Activated CD4-positive, alpha-beta memory T cell treated with anti-CD3 and anti-CD28 coated beads, Interleukin-2, amount 10 ng/mL, durations not matched to agents 7 days and 5 days (primary cell): Measurements from ENCODE around the gene ARHGAP26. TPM values are rescaled to one million over a fixed set of nuclear protein-coding genes. Genes with fewer than 3 reads are reported as not detected.
A peak's percentile ranks its signal among the peaks of the same experiment; 100 is the strongest.

ENCODE experiments used
- CTCF ChIA-PET: fragments of 350-600 bp; sonication (Branson Sonifier 250); formaldehyde crosslinking; loops from one replicate; lab custom pipeline; 2021; ENCODE audit warnings: antibody characterized with exemption, inconsistent platforms; lab: Charles Lee
- POLR2A ChIA-PET: fragments of 350-600 bp; sonication (Branson Sonifier 250); formaldehyde crosslinking; loops from one replicate; lab custom pipeline; 2021; ENCODE audit warnings: antibody characterized with exemption; lab: Charles Lee
- DNase-seq: peaks from one replicate; pipeline ENCODE4 v3.0.0-alpha.2; 2020
- H3K27ac Mint-ChIP-seq: one replicate; pipeline ENCODE4 v1.8.0; 2021; ENCODE audit warnings: mild to moderate bottlenecking, mixed read lengths
- H3K27me3 Mint-ChIP-seq: one replicate; pipeline ENCODE4 v1.8.0; 2021; ENCODE audit warnings: mixed read lengths
- H3K36me3 Mint-ChIP-seq: one replicate; pipeline ENCODE4 v1.8.0; 2021; ENCODE audit warnings: low read depth, mixed read lengths
- H3K4me1 Mint-ChIP-seq: one replicate; pipeline ENCODE4 v1.8.0; 2021; ENCODE audit warnings: mixed read lengths
- H3K4me3 Mint-ChIP-seq: one replicate; pipeline ENCODE4 v1.8.0; 2021; ENCODE audit warnings: mild to moderate bottlenecking, mixed read lengths
- H3K9me3 Mint-ChIP-seq: one replicate; pipeline ENCODE4 v1.8.0; 2021; ENCODE audit warnings: mixed read lengths
- total RNA-seq, 2 experiments: library from RNA; stranded (reverse); gene quantifications; one replicate each; pipeline ENCODE4 v1.2.3, GENCODE V29; 2021

ARHGAP26 gene
- total RNA-seq, 2 experiments from 2014 or later = 14.8 to 17.1 TPM

DNA sequence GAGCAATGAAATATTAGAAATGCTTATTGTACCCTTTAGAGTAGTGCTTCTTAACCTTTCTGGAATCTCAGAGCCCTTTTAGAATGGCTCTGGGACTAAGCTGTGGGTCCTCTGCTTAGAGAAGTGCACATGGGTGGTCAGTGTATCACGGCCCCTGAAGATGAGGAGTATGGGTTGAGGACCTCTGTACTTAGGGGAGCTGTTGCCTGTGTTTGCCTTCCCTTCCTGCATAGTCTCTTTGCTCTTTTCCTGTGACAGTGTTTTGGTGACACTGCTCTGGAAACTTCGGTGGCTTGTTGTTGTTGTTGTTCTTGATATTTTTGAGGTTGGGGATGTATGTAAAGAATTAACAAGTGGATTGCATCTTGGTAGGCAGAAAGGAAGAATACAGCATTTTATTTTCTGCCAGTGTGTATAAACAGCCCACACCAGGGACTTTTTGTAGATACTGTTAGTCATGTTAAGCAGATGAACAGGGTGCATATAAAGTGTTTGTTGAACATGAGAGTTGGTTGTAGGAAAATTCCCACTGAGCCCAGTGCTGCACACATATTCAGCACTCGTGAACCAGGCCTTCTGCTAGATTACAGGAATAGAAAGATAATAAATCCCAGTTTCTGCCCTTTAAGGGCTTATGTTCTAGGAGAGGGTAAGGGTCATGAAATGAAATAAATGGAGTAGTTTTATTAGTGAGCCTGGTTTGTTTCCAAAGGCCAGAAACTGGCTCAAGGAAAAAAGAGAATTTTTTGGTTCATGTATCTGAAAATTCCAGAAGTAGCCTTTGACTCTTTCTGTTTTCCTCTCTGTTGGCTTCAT is 199.7 kb downstream of the ARHGAP26 start:
- Mint-ChIP-seq H3K36me3 (peaks cover 10% of the 10 kb centered on the region), H3K9me3 (peaks cover 1% of the 10 kb centered on the region), H3K4me1 (peaks cover 35% of the 10 kb centered on the region), H3K27ac (peak overlapping the region; percentile 18), H3K27me3 (no peaks in the 10 kb centered on the region), H3K4me3 (no peak overlapping the region)
- no peak for DNase-seq
- POLR2A ChIA-PET = interaction anchor here (1.0 kb wide), 1 partner anchor 33 kb away, joined by 4 read pairs; no protein-coding TSS in a partner anchor
- CTCF ChIA-PET = interaction anchor here (1.1 kb wide), 1 partner anchor 33 kb away, joined by 3 read pairs; no protein-coding TSS in a partner anchor

DNA sequence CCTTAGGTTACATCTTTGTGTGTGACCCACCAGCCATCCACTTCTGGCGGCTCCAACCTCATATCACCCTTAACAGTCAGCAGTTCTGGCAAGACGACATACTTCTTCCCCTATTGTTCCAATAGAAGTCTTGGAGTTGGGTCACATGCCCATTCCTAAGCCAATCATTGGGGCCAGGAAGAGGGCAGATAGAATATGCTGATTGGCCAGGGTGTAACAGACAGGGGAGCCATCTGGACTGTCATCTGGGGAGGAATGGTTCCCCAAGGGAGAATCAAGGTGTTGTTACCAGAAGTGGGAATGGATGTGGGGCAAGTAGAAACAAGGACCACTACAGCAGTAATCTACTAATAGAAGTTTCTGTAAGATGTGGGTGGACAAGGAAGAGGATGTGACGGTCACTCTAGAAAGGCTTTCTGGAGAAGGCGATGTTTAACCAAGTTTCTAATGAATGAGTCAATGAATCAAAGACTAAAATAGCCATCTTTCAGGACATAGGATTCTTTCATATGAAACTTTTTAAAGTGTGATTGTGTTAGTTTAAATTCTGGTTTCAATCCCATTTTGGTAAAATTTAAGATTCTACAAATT is 200.4 kb downstream of the ARHGAP26 start:
- peak overlapping the region; percentile 18 for H3K27ac Mint-ChIP-seq
- CTCF ChIA-PET = interaction anchor here (1.3 kb wide), 1 partner anchor 32 kb away, joined by 3 read pairs; no protein-coding TSS in a partner anchor
- peaks cover 37% of the 10 kb centered on the region for H3K4me1 Mint-ChIP-seq
- no peak overlapping the region for H3K4me3 Mint-ChIP-seq
- peaks cover 3% of the 10 kb centered on the region for H3K9me3 Mint-ChIP-seq
- no peak for DNase-seq
- no peaks in the 10 kb centered on the region for H3K27me3 Mint-ChIP-seq
- peaks cover 12% of the 10 kb centered on the region for H3K36me3 Mint-ChIP-seq
- POLR2A ChIA-PET = no interaction called here

DNA sequence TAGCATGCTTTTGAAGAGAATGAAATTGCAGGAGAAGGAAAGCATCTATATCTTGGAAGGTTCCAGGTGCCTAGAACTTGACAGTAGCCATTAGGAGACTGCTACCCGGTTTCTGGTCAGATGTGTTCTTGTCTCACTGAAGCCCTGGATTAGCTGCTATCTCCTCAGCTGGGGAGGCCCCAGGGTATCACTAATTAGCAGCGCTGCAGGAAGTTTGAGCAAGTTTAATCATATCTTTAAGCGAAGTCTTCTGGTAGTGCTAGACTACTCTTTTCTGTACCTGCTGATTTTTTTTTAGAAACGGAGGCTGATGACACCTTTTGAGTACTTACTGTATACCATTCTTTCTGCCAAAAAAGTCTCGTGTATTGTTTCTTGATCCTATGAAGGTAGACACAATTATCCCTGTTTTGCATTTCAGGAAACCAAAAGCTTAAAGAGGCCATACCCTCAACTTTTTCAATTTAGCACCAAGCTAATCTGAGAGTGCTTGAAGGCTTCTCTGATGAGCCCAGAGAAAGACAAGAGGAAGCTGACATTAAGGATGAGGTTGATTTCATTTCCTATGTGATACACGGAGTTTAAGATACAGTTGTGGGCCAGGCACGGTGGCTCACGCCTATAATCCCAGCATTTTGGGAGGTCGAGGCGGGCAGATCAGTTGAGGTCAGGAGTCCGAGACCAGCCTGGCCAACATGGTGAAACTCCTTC is 201.3 kb downstream of the ARHGAP26 start:
- Mint-ChIP-seq H3K27me3 (no peaks in the 10 kb centered on the region), H3K36me3 (peaks cover 17% of the 10 kb centered on the region), H3K9me3 (peaks cover 3% of the 10 kb centered on the region), H3K4me3 (no peak overlapping the region), H3K27ac (peak overlapping the region; percentile 62), H3K4me1 (peaks cover 44% of the 10 kb centered on the region)
- ChIA-PET CTCF (interaction anchor here (1.3 kb wide), 1 partner anchor 33 kb away, joined by 3 read pairs; no protein-coding TSS in a partner anchor), POLR2A (no interaction called here)
- DNase-seq = no peak

DNA sequence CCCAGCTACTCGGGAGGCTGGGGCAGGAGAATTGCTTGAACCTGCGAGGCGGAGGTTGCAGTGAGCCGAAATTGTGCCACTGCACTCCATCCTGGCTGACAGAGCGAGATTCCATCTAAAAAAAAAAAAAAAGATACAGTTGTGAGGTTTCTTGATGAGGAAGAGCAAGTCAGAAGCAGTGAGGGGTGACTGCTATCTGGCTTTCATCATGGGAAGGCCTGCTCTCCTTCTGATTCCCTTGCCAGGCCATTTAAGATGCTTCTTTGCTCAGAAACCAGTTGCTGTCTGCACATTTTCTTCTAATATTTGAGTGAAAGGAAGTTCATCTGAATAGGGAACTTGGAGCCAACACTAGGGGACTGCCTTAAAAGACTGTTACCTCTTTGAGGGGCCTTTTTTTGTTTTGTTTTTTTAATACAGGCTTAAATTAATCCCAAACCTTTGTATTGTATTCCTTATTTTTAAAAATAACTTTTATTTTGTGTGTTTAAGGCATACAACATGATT is 201.9 kb downstream of the ARHGAP26 start:
- H3K36me3 Mint-ChIP-seq = peaks cover 17% of the 10 kb centered on the region
- ChIA-PET POLR2A (interaction anchor here (1.0 kb wide), 1 partner anchor 26 kb away, joined by 3 read pairs; no protein-coding TSS in a partner anchor), CTCF (interaction anchor here (1.3 kb wide), 1 partner anchor 34 kb away, joined by 3 read pairs; no protein-coding TSS in a partner anchor)
- H3K27me3 Mint-ChIP-seq = no peaks in the 10 kb centered on the region
- peaks cover 3% of the 10 kb centered on the region for H3K9me3 Mint-ChIP-seq
- H3K27ac Mint-ChIP-seq = peak overlapping the region; percentile 62
- DNase-seq = no peak
- H3K4me1 Mint-ChIP-seq = peaks cover 50% of the 10 kb centered on the region
- no peak overlapping the region for H3K4me3 Mint-ChIP-seq

DNA sequence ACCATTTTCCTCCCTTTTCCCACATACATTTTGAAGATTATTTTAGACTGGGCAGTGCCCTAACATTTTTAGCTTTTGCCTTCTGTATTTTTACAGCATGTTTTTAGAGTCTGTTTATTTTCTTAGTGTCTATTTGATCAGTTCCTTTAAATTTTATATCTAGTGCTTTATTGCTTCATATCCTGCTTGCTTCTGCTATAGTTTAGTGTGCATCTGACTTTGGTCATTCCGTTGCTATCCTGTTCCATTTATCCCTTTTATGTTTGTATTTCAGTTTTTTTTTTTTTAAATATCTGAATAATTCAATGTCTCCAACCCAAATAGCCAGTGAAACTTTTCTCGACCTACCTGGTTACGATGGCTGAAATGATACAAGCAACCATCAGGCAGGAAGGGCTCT is 203.8 kb downstream of the ARHGAP26 start:
- H3K9me3 Mint-ChIP-seq = peaks cover 3% of the 10 kb centered on the region
- H3K4me1 Mint-ChIP-seq = peaks cover 68% of the 10 kb centered on the region
- CTCF ChIA-PET = interaction anchor here (2.2 kb wide), 1 partner anchor 28 kb away, joined by 9 read pairs; no protein-coding TSS in a partner anchor
- POLR2A ChIA-PET = no interaction called here
- no peaks in the 10 kb centered on the region for H3K27me3 Mint-ChIP-seq
- H3K4me3 Mint-ChIP-seq = no peak overlapping the region
- peaks cover 18% of the 10 kb centered on the region for H3K36me3 Mint-ChIP-seq
- no peak overlapping the region for H3K27ac Mint-ChIP-seq
- DNase-seq = no peak

DNA sequence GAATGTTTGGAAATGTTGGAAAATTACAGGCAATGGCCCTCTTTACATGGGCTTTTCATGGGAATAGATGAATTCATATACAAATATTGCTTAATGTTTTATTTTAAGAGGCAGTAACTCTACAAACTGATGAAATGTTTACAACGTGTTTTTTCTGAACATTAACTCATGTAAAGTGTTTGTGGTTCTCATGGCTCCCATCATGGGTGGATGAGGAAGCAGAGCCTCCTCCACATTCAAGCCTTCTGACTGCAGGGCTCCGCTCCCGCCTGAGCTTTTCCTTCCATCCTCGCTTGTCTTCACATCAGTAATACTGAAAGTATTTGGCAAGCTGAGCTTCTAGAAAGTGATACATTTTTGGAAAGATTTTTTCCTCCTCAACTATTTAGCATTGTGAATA is 204.2 kb downstream of the ARHGAP26 start:
- peaks cover 3% of the 10 kb centered on the region for H3K9me3 Mint-ChIP-seq
- H3K27ac Mint-ChIP-seq = no peak overlapping the region
- POLR2A ChIA-PET = no interaction called here
- DNase-seq = no peak
- no peak overlapping the region for H3K4me3 Mint-ChIP-seq
- H3K36me3 Mint-ChIP-seq = peaks cover 19% of the 10 kb centered on the region
- no peaks in the 10 kb centered on the region for H3K27me3 Mint-ChIP-seq
- CTCF ChIA-PET = interaction anchor here (2.2 kb wide), 1 partner anchor 28 kb away, joined by 9 read pairs; no protein-coding TSS in a partner anchor
- peaks cover 72% of the 10 kb centered on the region for H3K4me1 Mint-ChIP-seq

DNA sequence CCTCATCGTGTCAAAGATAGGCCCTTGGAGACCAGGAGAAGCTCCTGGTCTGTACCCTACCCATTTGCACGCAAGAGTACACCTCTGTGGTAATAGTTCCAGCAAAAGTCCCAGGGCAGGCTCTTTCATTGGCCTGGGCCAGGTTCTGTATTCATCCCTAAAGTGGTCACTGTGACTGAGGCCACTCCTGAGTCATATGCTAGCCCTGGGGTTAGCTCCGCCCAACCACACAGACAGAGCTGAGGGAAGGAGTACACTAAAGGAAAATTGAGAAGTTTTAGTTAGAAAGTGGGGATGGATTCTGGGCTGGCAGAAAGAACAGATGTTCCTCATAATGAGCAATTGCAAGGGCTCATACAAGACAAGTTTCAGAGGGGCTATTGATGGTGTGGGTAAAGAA is 206.7 kb downstream of the ARHGAP26 start:
- peaks cover 21% of the 10 kb centered on the region for H3K36me3 Mint-ChIP-seq
- H3K9me3 Mint-ChIP-seq = peaks cover 3% of the 10 kb centered on the region
- H3K4me1 Mint-ChIP-seq = peaks cover 75% of the 10 kb centered on the region
- no peaks in the 10 kb centered on the region for H3K27me3 Mint-ChIP-seq
- ChIA-PET CTCF (interaction anchor here (1.1 kb wide), 1 partner anchor 27 kb away, joined by 4 read pairs; no protein-coding TSS in a partner anchor), POLR2A (interaction anchor here (0.8 to 1.2 kb wide), 3 partner anchors 26 to 48 kb away, joined by 3 to 15 read pairs (median 4); no protein-coding TSS in a partner anchor)
- no peak for DNase-seq
- H3K4me3 Mint-ChIP-seq = no peak overlapping the region
- peak overlapping the region; percentile 97 for H3K27ac Mint-ChIP-seq

DNA sequence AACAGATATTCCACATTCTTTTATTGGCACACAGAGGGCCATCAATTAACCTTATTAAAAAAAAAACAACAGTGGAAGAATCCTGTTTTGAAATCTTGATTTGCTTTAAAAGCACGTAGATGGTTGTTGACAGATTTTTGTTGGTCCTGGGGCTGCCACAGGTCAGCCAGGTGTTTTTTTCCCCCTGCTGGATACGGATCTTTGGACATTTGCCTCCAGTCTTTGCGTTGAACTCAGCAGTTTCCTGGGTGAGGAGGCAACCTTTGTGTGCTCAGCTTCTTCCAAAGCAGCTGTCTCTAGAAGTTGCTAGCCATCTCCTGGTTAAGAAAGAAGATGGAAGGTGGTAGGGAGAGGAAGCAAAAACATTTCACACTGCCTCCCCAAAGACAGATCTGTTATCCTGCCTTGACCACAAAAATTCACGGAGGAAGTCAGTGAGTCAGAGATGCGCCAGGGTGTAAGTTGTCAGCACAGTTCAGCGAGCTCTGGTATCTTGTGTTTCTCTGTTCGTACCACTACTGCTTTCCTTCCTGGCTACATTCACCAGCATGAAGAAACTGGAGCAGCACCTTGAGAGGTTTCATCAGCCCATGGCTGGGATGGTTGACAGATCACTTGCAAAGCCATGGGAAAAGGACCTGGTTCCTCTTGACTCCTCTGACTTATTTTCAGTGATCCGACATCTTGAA is 207.3 kb downstream of the ARHGAP26 start:
- peak overlapping the region; percentile 97 for H3K27ac Mint-ChIP-seq
- peaks cover 21% of the 10 kb centered on the region for H3K36me3 Mint-ChIP-seq
- peaks cover 77% of the 10 kb centered on the region for H3K4me1 Mint-ChIP-seq
- peaks cover 3% of the 10 kb centered on the region for H3K9me3 Mint-ChIP-seq
- POLR2A ChIA-PET = interaction anchor here (0.8 to 1.2 kb wide), 3 partner anchors 25 to 49 kb away, joined by 3 to 15 read pairs (median 4); no protein-coding TSS in a partner anchor
- CTCF ChIA-PET = interaction anchor here (1.0 to 1.1 kb wide), 2 partner anchors 26 to 32 kb away, joined by 3 to 4 read pairs; no protein-coding TSS in a partner anchor
- peak overlapping the region; percentile 41 for H3K4me3 Mint-ChIP-seq
- H3K27me3 Mint-ChIP-seq = no peaks in the 10 kb centered on the region
- peak; percentile 64 for DNase-seq

DNA sequence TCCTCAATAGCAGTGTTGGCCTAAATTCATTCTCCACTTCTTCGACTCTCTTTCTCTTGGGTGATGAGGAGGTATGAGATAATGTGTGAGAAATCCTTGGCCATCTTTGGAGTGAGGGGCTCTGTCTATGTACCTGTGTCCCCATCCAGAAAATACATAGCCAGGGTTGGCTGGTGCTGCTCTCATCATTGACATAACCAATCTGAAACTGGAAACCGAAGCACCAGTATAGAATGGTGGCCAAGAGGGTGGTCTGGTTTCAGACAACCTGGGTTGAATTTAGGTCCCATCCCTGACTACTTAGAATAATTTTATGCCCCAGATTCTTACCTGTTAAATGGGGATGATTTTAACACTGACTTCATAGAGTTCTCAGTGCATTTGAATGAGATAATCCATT is 208.1 kb downstream of the ARHGAP26 start:
- Mint-ChIP-seq H3K4me1 (peaks cover 80% of the 10 kb centered on the region), H3K27me3 (no peaks in the 10 kb centered on the region), H3K36me3 (peaks cover 21% of the 10 kb centered on the region), H3K27ac (peak overlapping the region; percentile 97), H3K4me3 (peak overlapping the region; percentile 5), H3K9me3 (peaks cover 3% of the 10 kb centered on the region)
- POLR2A ChIA-PET = interaction anchor here (1.2 kb wide), 2 partner anchors 24 to 31 kb away, joined by 4 to 15 read pairs; no protein-coding TSS in a partner anchor
- no peak for DNase-seq
- CTCF ChIA-PET = interaction anchor here (1.0 kb wide), 1 partner anchor 31 kb away, joined by 3 read pairs; no protein-coding TSS in a partner anchor

DNA sequence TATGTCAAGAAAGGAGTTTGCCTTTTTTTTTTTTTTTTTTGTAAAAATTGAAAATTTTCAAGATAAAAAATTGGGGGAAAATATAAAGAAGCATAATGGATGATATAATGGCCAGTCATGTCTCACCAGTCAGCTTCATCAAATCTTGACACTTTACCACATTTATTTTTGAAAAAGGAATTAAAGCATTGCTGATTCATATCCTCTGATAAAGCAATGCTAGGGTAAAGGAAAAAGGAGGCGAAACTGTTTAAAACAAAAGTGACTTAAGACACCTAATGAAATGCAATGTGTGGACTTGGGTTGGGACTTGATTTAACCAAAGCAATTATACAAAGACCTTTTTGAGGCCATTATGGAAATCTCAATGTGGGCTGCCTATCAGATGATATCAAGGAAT is 208.5 kb downstream of the ARHGAP26 start:
- POLR2A ChIA-PET = interaction anchor here (1.0 to 1.4 kb wide), 2 partner anchors 23 to 25 kb away, joined by 3 read pairs; no protein-coding TSS in a partner anchor
- Mint-ChIP-seq H3K9me3 (peaks cover 3% of the 10 kb centered on the region), H3K36me3 (peaks cover 21% of the 10 kb centered on the region), H3K27ac (peak overlapping the region; percentile 97), H3K4me3 (no peak overlapping the region), H3K27me3 (no peaks in the 10 kb centered on the region), H3K4me1 (peaks cover 82% of the 10 kb centered on the region)
- no peak for DNase-seq
- CTCF ChIA-PET = interaction anchor here (1.1 kb wide), 1 partner anchor 24 kb away, joined by 3 read pairs; no protein-coding TSS in a partner anchor

DNA sequence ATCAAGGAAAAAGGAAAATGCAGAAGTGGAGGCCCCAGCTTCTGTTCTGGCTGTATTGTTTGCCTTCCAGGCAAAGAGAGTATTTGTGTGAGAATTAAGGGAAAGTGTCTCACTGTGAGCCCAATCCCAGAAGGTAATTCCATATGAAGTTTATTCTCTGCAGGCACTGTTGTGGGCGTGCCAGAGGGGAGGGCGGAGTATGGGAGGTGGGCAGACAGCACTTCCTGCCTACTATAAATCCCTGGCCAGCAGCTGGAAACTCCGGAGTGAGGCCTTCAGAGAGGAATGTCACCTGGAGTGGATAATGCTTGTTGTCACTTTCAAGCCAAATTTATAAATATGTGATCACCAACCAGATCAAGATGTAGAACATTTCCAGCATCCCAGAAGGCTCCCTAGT is 209.5 kb downstream of the ARHGAP26 start:
- no peak for DNase-seq
- ChIA-PET POLR2A (interaction anchor here (1.0 to 1.4 kb wide), 2 partner anchors 23 to 24 kb away, joined by 3 read pairs; no protein-coding TSS in a partner anchor), CTCF (interaction anchor here (1.1 kb wide), 1 partner anchor 23 kb away, joined by 3 read pairs; no protein-coding TSS in a partner anchor)
- peaks cover 3% of the 10 kb centered on the region for H3K9me3 Mint-ChIP-seq
- no peak overlapping the region for H3K4me3 Mint-ChIP-seq
- peaks cover 86% of the 10 kb centered on the region for H3K4me1 Mint-ChIP-seq
- H3K27me3 Mint-ChIP-seq = no peaks in the 10 kb centered on the region
- H3K36me3 Mint-ChIP-seq = peaks cover 19% of the 10 kb centered on the region
- H3K27ac Mint-ChIP-seq = no peak overlapping the region
